PC-9 (cell line): Measurements from ENCODE around the gene EVA1C. TPM values are rescaled to one million over a fixed set of nuclear protein-coding genes. Genes with fewer than 3 reads are reported as not detected.

Experiments
- BruUV-seq: library from RNA; stranded (reverse); fragments of 400-500 nt; replicated peaks from 2 replicates; lab custom pipeline; 2021; lab: Mats Ljungman, UMichigan
- CTCF ChIA-PET: fragments of 300-600 bp; sonication (Branson Sonifier 250); formaldehyde crosslinking; loops from one replicate; lab custom pipeline; 2022; ENCODE audit warnings: antibody characterized with exemption; lab: Charles Lee
- POLR2A ChIA-PET: fragments of 300-600 bp; sonication (Branson Sonifier 250); formaldehyde crosslinking; loops from one replicate; lab custom pipeline; 2022; ENCODE audit warnings: antibody characterized with exemption; ENCODE audit not compliant: unreplicated experiment; lab: Charles Lee
- DNase-seq, 2 experiments: peaks; one replicate each; pipeline versions ENCODE4 v3.0.0 to v3.0.0-alpha.2; 2015 to 2022; ENCODE audit warnings: mixed read lengths in 1 of 2
- H2AFZ ChIP-seq: fragments of 200-600 bp; sonication (generic); 2 replicates; pipeline ENCODE4 v1.8.1; 2017; ENCODE audit warnings: antibody characterized with exemption
- H3F3A ChIP-seq: fragments of 200-600 bp; sonication (generic); 2 replicates; pipeline ENCODE4 v1.8.1; 2017; ENCODE audit warnings: antibody characterized with exemption, mild to moderate bottlenecking, low read depth; ENCODE audit not compliant: insufficient read depth
- H3K27ac ChIP-seq: fragments of 200-600 bp; sonication (generic); 2 replicates; pipeline ENCODE4 v1.6.1; 2016; ENCODE audit warnings: mixed run types
- H3K27me3 ChIP-seq: fragments of 200-600 bp; sonication (generic); 2 replicates; pipeline ENCODE4 v1.6.1; 2016; ENCODE audit warnings: low read depth, mixed run types; ENCODE audit not compliant: insufficient read depth
- H3K36me3 ChIP-seq: fragments of 200-600 bp; sonication (generic); 2 replicates; pipeline ENCODE4 v1.6.1; 2016; ENCODE audit warnings: low read depth, mixed run types
- H3K4me1 ChIP-seq: fragments of 200-600 bp; sonication (generic); replicated peaks from 2 replicates; pipeline ENCODE4 v1.6.1; 2016; ENCODE audit warnings: mixed run types; ENCODE audit not compliant: insufficient read depth
- H3K4me2 ChIP-seq: fragments of 200-600 bp; sonication (generic); 2 replicates; pipeline ENCODE4 v1.6.1; 2017; ENCODE audit warnings: mixed run types
- H3K4me3 ChIP-seq: fragments of 200-600 bp; sonication (generic); 2 replicates; pipeline ENCODE4 v1.6.1; 2016; ENCODE audit warnings: mixed run types
- H3K79me2 ChIP-seq: fragments of 200-600 bp; sonication (generic); 2 replicates; pipeline ENCODE4 v1.6.1; 2017; ENCODE audit warnings: low read depth, mixed run types
- H3K9me2 ChIP-seq: fragments of 200-600 bp; sonication (generic); 2 replicates; pipeline ENCODE4 v1.8.1; 2017; ENCODE audit warnings: mild to moderate bottlenecking; ENCODE audit not compliant: insufficient read depth
- H3K9me3 ChIP-seq: fragments of 200-600 bp; sonication (generic); 2 replicates; pipeline ENCODE4 v1.8.1; 2016; ENCODE audit warnings: low read depth; ENCODE audit not compliant: insufficient read depth
- H4K20me1 ChIP-seq: fragments of 200-600 bp; sonication (generic); 2 replicates; pipeline ENCODE4 v1.8.1; 2017; ENCODE audit not compliant: insufficient read depth
- CTCF ChIP-seq: fragments of 200-600 bp; sonication (generic); conservative IDR thresholded peaks from 2 replicates; pipeline ENCODE4 v1.6.1; 2017; ENCODE audit warnings: mixed run types, antibody characterized with exemption, mild to moderate bottlenecking, moderate library complexity
- EZH2 ChIP-seq: fragments of 200-600 bp; sonication (generic); IDR thresholded peaks from 2 replicates; pipeline ENCODE4 v1.8.0; 2017; ENCODE audit warnings: antibody characterized with exemption, low read depth
- intact Hi-C: fragments of 100-400 bp; cut with micrococcal nuclease; formaldehyde crosslinking; loops from one replicate; pipeline ENCODE4 v1.10.0; 2022; ENCODE audit not compliant: unreplicated experiment
- total RNA-seq: library from RNA; stranded (reverse); gene quantifications from 2 replicates; pipeline ENCODE4 v1.2.3, GENCODE V29; 2021

EVA1C gene
- total RNA-seq, 1 experiment from 2014 or later, result 3.0 TPM

- CTCF ChIA-PET, result no interaction called here
- no peaks in the 10 kb centered on the region for H3K79me2 ChIP-seq
- POLR2A ChIA-PET, result no interaction called here
Measured at GRCh38 chr21:32377506-32377905, 35.0 kb upstream of the EVA1C start.

DNA sequence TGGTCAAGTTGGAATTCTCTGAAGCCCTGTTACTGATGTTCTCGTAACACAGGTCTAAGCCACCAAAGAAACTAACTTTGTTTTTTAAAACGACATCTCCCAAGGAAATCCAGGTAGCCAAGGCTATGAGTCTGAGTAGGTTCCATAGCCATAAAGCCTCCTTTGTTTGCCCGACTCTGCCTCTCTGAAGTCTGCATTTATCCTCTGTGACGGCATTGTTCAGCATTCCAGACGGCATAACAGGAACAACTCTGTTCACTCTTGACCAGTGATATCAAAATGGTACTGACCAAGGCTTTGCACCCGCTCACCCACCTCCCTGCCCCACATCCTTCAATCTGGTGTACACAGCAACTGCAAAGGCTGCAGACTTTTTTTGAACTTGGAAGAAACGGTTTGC, 34.5 kb upstream of the EVA1C start:
- no peak for TF ChIP-seq EZH2
- no peak for TF ChIP-seq CTCF
- Histone ChIP-seq H3K27me3 (no peaks in the 10 kb centered on the region), H3K79me2 (no peaks in the 10 kb centered on the region), H3K9me3 (no peaks in the 10 kb centered on the region), H3F3A (no peaks in the 10 kb centered on the region), H3K27ac (no peak overlapping the region), H3K36me3 (no peaks in the 10 kb centered on the region), H3K4me3 (no peak overlapping the region), H3K4me2 (no peak overlapping the region), H3K9me2 (no peaks in the 10 kb centered on the region), H2AFZ (no peak overlapping the region), H3K4me1 (no peaks in the 10 kb centered on the region), H4K20me1 (no peaks in the 10 kb centered on the region)
- ChIA-PET POLR2A (no interaction called here), CTCF (no interaction called here)
- no TSS peak for BruUV-seq
- intact Hi-C loops, result no loop called here
- DNase-seq, result no peak

More at GRCh38 chr21:32377506-32377905, 35.0 kb upstream of the EVA1C start:
- Histone ChIP-seq H3K4me3 (no peak overlapping the region), H3K4me1 (no peaks in the 10 kb centered on the region), H3K27ac (no peak overlapping the region), H3K9me2 (no peaks in the 10 kb centered on the region), H3K4me2 (no peak overlapping the region), H3K36me3 (no peaks in the 10 kb centered on the region), H3K27me3 (no peaks in the 10 kb centered on the region), H3K9me3 (no peaks in the 10 kb centered on the region), H4K20me1 (no peaks in the 10 kb centered on the region), H3F3A (no peaks in the 10 kb centered on the region), H2AFZ (no peak overlapping the region)
- DNase-seq, result no peak
- BruUV-seq, result no TSS peak
- no peak for TF ChIP-seq CTCF
- intact Hi-C loops, result no loop called here

DNA sequence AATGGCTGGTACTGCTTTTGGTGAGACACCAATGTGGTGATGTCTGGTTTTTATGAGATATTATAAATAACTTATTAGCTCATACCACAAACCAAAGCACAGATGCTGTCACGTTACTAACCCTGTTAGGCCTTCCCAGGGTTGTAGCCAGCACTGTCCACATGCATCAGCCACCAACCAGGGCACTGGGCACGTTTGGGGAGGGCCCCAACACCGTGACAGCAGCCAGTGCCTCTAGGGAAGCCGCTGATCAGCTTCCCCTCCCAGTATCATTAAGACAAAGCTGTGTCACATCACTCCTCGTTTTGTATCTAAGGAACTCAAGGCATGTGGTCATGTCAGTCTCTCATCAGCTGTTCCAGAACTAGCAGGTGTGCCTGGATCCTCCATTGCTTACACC, 33.5 kb upstream of the EVA1C start:
- intact Hi-C loops, result no loop called here
- H2AFZ ChIP-seq, result no peak overlapping the region
- no peaks in the 10 kb centered on the region for H3K36me3 ChIP-seq
- no peaks in the 10 kb centered on the region for H3K9me2 ChIP-seq
- no peak overlapping the region for H3K4me3 ChIP-seq
- ChIA-PET POLR2A (no interaction called here), CTCF (interaction anchor here (0.5 kb wide), 1 partner anchor 73 kb away, joined by 3 read pairs; no protein-coding TSS in a partner anchor)
- no peaks in the 10 kb centered on the region for H3K79me2 ChIP-seq
- TF ChIP-seq CTCF (no peak), EZH2 (no peak)
- H3K4me1 ChIP-seq, result no peaks in the 10 kb centered on the region
- no peaks in the 10 kb centered on the region for H3K27me3 ChIP-seq
- no peak for DNase-seq
- H4K20me1 ChIP-seq, result no peaks in the 10 kb centered on the region
- H3K27ac ChIP-seq, result no peak overlapping the region
- no peaks in the 10 kb centered on the region for H3K9me3 ChIP-seq
- no peak overlapping the region for H3K4me2 ChIP-seq
- H3F3A ChIP-seq, result no peaks in the 10 kb centered on the region
- no TSS peak for BruUV-seq
